Neuron (in vitro differentiated cells): Measurements from ENCODE around the gene DSE.

ENCODE experiments used
- H2AFZ ChIP-seq: one replicate; pipeline ENCODE4 v1.6.1; 2013; ENCODE audit warnings: low read depth, mild to moderate bottlenecking, inconsistent platforms, low read length, moderate library complexity
- H3K27me3 ChIP-seq: one replicate; pipeline ENCODE4 v1.6.1; 2013; ENCODE audit warnings: low read length; ENCODE audit not compliant: insufficient read depth
- H3K36me3 ChIP-seq: one replicate; pipeline ENCODE4 v1.6.1; 2013; ENCODE audit warnings: low read length; ENCODE audit not compliant: insufficient read depth
- H3K4me1 ChIP-seq: one replicate; pipeline ENCODE4 v1.6.1; 2013; ENCODE audit warnings: low read length; ENCODE audit not compliant: insufficient read depth
- H3K4me3 ChIP-seq: 2 replicates; pipeline ENCODE4 v1.5.1; 2013; ENCODE audit warnings: mild to moderate bottlenecking, low read length, moderate library complexity
- H3K9me3 ChIP-seq: one replicate; pipeline ENCODE4 v1.6.1; 2013; ENCODE audit warnings: low read length

DSE gene

DNA sequence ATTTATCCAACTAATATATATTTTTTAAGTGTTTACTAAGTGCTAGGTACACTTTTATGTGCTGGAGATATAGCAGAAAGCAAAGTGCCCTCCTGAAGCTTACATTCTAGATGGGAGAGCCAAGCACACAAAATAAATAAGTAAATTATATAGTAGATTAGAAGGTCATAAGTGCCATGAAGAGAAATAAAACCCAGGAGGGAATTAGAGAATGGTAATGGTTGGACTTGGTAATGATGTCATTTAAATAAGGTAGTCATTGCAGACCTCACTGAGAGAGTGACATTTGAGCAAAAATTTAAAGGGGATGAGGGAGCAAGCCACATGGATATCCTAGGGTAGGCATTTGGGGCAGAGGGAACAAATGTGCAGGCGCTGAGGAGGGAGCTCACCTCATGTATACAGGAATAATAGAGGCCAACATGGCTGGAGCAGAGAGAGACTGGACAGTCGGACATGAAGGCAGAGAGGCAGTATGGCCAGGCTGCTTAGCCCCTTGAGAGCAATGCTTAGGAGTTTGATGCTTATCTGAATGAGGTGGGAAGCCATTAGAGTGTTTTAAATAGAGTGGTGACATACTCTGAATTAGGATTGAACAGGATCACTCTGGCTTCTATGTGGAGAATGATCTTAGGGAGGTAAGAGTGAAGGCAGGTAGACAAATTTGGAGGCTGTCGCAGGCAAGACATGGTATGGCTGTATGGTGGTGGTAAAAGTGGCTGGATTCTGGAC lies 14.1 kb downstream of the DSE start:
- H3K27me3 ChIP-seq, result no peaks in the 10 kb centered on the region
- H3K9me3 ChIP-seq, result no peaks in the 10 kb centered on the region
- no peak overlapping the region for H2AFZ ChIP-seq
- no peak overlapping the region for H3K4me3 ChIP-seq
- no peaks in the 10 kb centered on the region for H3K36me3 ChIP-seq
- H3K4me1 ChIP-seq, result no peaks in the 10 kb centered on the region

DNA sequence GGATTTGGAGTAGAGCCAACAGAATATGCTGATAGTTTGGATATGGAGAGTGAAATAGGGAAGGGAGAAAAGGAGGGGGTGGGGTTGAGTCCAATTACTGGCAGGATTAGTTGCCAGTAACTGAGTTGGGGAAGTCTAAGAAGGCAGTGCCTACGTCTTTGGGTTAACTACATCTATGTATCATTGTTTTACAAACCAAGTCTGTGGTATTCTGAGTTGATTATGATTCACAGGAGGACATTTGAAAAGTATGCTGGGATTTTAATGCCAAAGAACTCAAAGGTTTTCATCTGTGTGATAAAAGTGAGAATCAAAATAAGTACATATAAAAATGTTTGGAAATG lies 14.7 kb downstream of the DSE start:
- Histone ChIP-seq H3K36me3 (no peaks in the 10 kb centered on the region), H2AFZ (no peak overlapping the region), H3K9me3 (no peaks in the 10 kb centered on the region), H3K4me3 (no peak overlapping the region), H3K4me1 (no peaks in the 10 kb centered on the region), H3K27me3 (no peaks in the 10 kb centered on the region)

DNA sequence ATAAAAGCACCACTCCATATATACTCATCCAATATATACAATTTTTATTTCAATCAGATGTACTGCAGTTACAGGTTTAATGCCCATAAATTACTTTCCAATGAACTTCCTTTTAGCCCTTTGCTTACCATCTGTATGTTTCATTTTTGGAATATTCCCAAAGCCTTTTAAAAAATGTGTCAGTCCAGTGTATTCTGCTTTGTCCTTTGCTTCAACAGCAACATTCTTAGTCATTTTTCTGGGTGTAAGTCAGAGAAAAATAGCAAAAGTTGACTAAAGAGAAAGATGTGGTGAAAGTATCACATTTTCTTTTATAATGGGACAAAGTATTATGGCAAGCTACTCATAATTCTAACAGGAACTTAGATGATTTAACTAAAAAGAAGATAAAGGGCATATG lies 15.2 kb downstream of the DSE start:
- Histone ChIP-seq H3K4me3 (no peak overlapping the region), H3K4me1 (no peaks in the 10 kb centered on the region), H3K9me3 (no peaks in the 10 kb centered on the region), H3K27me3 (no peaks in the 10 kb centered on the region), H3K36me3 (no peaks in the 10 kb centered on the region), H2AFZ (no peak overlapping the region)

DNA sequence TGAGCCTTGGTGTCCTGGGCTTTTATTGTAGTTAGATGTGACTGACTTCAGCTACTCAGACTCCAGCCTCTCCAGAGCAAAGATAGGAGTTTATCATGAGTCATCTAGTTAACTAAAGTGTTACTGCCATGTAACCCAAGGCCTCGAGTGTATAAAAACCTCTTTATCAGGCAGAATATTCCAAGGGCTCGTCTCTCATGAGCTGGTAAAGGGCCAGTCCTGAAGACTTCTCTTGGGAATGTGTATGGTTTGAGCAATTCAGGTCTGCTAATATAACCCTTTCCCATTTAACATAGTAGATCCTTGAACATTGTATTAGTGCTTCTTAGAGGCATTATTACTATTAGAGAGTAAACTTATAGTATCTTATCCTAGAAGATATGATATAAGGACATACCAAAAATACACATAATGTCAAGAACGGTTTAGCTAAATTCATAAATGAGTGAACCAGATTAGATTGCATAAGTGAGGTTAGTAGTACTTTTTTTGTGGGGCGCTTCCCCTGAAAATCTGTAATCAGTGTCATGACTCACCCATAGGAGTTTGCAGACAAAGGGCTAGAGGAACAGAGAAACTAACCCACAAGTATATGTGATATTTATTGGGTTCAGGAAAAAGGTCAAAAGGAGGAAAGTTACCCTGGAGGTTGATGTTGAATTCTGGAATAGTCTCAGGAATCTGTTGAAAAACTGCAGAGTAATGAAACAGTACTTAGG lies 16.0 kb downstream of the DSE start:
- no peak overlapping the region for H3K4me3 ChIP-seq
- no peaks in the 10 kb centered on the region for H3K27me3 ChIP-seq
- H3K4me1 ChIP-seq, result no peaks in the 10 kb centered on the region
- H3K9me3 ChIP-seq, result no peaks in the 10 kb centered on the region
- H3K36me3 ChIP-seq, result no peaks in the 10 kb centered on the region
- H2AFZ ChIP-seq, result no peak overlapping the region

DNA sequence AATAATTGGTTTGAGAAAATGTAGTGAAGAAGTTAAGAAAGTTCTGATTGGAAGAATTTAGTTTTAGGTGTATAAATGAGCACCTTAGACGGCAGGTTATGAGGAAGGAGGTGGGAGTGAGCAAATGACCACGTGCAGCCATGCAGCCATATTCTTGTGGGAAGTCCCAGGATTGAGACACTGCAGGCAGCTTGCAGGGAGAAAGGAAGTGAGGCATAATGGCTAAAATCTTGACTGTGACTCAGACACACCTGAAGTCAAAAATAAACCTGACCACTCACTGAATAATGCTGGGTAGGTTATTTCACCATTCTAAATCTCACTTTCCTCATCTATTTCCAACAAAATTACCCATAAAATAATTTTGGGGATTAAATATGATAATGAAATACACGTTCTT lies 16.6 kb downstream of the DSE start:
- Histone ChIP-seq H3K27me3 (no peaks in the 10 kb centered on the region), H3K9me3 (no peaks in the 10 kb centered on the region), H2AFZ (no peak overlapping the region), H3K36me3 (no peaks in the 10 kb centered on the region), H3K4me3 (no peak overlapping the region), H3K4me1 (no peaks in the 10 kb centered on the region)

DNA sequence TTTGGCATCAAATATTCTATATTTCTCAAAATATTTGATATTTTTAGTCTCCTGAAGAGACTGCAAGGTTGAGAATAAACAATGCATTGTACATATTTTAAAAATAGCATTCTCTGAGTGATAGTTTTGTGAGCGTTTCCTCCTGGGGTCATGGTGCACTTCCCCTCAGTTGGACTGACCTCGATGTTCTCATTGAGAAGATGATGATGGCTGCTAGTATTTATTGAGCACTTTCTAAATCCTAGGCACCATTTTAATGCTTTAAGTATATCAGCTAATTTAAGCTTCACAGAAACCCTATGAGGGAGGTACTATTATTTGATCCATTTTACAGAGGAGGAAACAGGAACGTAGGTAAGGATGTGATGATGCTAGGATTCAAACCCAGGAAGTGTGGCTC lies 18.2 kb downstream of the DSE start:
- Histone ChIP-seq H3K27me3 (no peaks in the 10 kb centered on the region), H3K4me1 (no peaks in the 10 kb centered on the region), H3K4me3 (no peak overlapping the region), H3K9me3 (no peaks in the 10 kb centered on the region), H2AFZ (no peak overlapping the region), H3K36me3 (no peaks in the 10 kb centered on the region)

DNA sequence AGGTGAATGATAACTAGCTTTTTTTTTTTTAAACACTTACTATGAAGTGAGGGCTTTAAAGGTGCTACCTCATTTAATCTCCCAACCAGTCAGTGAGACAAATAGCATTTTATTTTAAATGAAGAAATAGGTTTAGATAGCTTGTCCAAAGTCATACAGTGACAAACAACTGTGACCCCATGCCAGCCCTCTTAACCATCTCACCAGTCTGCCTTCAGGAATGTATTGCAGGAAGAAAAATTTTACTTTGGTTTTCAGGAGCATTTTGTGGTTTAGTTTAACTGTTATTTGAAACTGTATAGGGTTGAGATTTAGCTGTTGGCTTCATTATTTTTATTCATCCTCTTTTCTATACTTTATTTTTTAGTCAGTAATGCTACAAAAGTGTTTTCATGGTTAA lies 18.6 kb downstream of the DSE start:
- no peaks in the 10 kb centered on the region for H3K9me3 ChIP-seq
- no peaks in the 10 kb centered on the region for H3K36me3 ChIP-seq
- H3K4me1 ChIP-seq, result no peaks in the 10 kb centered on the region
- no peak overlapping the region for H2AFZ ChIP-seq
- no peaks in the 10 kb centered on the region for H3K27me3 ChIP-seq
- no peak overlapping the region for H3K4me3 ChIP-seq

DNA sequence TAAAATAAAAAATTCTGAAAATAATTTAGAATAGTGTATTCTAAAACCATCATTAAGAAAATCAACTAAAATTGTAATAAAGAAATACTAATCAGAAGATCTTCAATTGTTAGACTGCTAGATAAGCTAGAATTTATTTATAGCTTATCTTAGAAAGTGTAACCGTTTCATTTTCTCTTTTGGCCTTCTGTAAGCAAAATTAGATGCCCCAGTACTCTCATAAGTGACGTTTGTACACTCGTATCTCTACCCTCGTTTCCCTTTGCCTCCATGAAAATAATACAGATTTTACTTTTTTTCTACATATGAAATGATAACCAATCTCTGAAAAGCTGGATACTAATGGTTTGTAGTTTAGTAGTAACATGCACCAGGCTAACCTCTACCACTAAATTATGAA lies 19.8 kb downstream of the DSE start:
- Histone ChIP-seq H3K4me1 (no peaks in the 10 kb centered on the region), H2AFZ (no peak overlapping the region), H3K36me3 (no peaks in the 10 kb centered on the region), H3K9me3 (no peaks in the 10 kb centered on the region), H3K4me3 (no peak overlapping the region), H3K27me3 (no peaks in the 10 kb centered on the region)

DNA sequence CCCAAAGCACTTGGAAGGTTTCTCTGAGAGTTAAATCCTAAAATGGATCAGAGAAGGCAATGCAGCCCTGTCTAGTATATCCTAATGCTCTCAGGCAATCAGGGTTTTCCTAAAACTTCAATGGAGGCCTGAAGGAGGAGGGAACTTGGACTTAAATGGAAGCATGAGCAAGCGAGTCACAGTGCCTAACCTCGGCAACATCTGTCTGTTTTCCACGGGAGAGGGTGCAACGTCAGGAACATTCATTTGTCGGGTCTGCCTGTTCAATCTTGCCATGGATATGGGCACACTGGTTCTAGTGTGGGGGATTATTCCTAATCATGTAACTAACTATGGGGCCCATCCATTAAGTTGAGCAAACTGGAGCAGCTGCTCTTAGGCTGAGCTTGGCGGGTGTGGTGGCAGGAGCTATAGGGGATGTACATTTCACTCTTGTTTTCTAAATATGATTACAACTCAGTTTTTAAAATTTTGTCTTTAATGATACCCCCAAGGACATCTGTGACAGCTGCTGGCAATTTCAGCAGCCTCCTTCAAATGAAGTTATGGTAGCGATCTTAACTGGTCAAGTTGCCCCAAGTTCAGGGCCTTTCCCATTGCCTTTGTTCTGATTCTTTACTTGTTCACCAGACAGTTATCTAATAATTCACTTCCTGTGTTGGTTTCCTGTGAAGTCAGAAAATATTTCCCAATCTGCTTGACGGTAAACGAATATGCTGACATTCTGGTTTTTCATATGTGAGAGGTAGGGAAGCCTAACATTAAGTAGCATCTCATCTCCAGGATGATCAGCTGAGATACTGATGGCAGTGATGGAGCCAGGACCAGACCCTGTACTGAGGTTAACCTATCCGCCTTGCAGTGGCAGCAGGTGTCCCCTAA lies 21.6 kb downstream of the DSE start:
- Histone ChIP-seq H2AFZ (no peak overlapping the region), H3K27me3 (no peaks in the 10 kb centered on the region), H3K4me3 (no peak overlapping the region), H3K36me3 (no peaks in the 10 kb centered on the region), H3K4me1 (peaks cover under 1% of the 10 kb centered on the region), H3K9me3 (no peaks in the 10 kb centered on the region)

DNA sequence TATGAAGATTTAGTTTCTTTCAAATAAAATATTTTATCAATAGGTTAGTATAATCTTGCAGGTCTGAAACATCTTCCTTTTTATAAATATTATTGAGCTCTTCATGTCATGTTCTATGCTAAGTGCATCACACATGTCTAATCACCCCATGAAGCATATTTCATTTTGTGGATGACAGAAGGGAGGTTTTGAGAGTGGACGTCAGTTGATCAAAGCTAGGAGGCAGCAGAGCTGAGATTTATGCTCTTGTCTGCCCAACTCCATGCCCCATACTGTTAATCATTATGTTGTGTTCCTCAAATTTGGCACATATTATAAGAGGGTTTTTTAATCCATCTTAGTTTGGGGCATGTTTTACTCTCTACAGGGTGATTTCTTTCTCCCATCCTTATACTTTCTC lies 22.7 kb downstream of the DSE start:
- Histone ChIP-seq H3K27me3 (no peaks in the 10 kb centered on the region), H3K9me3 (no peaks in the 10 kb centered on the region), H3K4me1 (peaks cover 10% of the 10 kb centered on the region), H2AFZ (no peak overlapping the region), H3K36me3 (no peaks in the 10 kb centered on the region), H3K4me3 (no peak overlapping the region)

DNA sequence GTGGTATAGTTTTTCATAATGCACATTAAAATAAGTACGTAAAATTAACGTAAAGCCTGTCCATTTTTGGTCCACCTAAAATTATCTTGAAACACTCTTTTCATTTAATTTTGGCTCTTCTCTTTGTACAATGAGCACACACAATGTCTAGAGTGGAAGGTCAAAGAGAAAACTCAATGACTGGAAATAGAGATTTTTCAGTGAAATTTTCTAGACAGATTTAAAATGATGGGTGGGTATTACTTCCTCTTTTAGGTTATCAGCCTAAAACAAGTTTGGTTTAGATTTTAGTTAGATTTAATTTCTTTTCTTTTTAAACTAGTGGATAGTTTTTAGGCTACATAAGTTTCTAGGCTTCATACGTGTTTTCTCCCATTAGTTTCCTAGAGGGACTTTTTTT lies 24.9 kb downstream of the DSE start:
- Histone ChIP-seq H3K36me3 (peaks cover 4% of the 10 kb centered on the region), H3K4me3 (no peak overlapping the region), H3K27me3 (no peaks in the 10 kb centered on the region), H3K9me3 (no peaks in the 10 kb centered on the region), H3K4me1 (peaks cover 13% of the 10 kb centered on the region), H2AFZ (no peak overlapping the region)

DNA sequence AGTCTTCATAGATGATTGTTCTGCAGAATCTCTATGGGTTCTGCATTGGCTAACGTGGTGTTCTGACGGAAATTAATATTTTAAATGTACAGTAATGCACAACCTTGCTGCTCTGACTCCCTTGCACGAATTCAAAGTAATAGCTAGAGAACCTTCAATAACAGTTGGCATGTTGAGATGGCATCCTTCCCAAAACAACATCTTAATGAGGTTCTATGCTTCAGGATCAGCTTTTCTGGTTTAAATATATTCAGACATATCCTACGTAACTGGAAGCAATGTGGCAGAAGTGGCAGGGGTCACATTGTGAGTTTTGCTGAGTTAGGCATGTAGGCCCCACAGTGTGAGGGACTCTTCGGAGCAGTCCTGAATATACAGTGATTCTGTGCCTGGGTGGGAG lies 25.7 kb downstream of the DSE start:
- Histone ChIP-seq H3K9me3 (no peaks in the 10 kb centered on the region), H3K4me3 (no peak overlapping the region), H3K27me3 (no peaks in the 10 kb centered on the region), H3K36me3 (peaks cover 4% of the 10 kb centered on the region), H2AFZ (no peak overlapping the region), H3K4me1 (peaks cover 13% of the 10 kb centered on the region)

DNA sequence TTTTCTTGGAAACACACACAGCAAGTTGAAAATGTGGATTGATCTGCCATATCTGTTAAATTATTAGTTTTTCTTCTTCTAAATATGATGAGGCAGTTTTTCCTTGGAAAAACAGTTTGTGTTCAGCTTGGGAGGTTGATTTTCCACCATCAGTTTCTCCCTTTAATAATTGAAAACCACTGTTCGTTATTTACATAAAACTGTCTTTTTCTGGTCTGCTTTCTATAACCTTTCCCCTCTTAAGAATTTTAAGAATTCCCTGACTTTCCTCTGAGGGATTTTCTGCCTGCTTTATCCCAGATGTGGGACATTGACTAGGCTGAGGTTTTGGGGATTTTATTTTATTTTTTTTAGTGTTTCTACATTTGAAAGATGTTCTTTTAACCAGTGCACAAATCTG lies 27.2 kb downstream of the DSE start:
- H3K36me3 ChIP-seq, result peaks cover 4% of the 10 kb centered on the region
- H2AFZ ChIP-seq, result no peak overlapping the region
- no peak overlapping the region for H3K4me3 ChIP-seq
- no peaks in the 10 kb centered on the region for H3K27me3 ChIP-seq
- H3K9me3 ChIP-seq, result no peaks in the 10 kb centered on the region
- H3K4me1 ChIP-seq, result peaks cover 13% of the 10 kb centered on the region
